CD4-positive, alpha-beta T cell treated with Interleukin-1 beta for 1 hour (primary cell): ENCODE measurements around the gene SLC2A5.

Experiments
- DNase-seq, 2 donors: peaks; one replicate each; pipeline ENCODE4 v3.0.0-alpha.2; 2020 to 2022

Gene SLC2A5

DNA sequence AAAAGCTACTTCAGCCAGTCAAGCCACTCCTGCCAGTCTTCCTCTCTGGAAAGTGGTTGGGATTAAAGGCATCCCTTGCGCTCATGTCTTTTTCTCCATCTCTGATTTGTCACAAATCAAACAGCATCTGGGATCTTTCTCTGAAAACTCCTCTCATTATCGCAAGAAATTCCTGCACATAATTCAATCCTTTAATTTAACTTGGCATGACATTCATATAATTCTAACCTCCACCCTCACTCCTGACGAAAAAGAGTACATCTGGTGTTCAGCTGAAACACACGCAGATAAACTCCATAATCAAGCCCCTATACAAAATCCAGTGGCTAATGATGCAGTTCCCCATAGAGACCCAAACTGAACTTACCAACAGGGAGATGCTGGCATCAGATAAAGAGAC is 19.4 kb upstream of the SLC2A5 start:
- DNase-seq = no peak

DNA sequence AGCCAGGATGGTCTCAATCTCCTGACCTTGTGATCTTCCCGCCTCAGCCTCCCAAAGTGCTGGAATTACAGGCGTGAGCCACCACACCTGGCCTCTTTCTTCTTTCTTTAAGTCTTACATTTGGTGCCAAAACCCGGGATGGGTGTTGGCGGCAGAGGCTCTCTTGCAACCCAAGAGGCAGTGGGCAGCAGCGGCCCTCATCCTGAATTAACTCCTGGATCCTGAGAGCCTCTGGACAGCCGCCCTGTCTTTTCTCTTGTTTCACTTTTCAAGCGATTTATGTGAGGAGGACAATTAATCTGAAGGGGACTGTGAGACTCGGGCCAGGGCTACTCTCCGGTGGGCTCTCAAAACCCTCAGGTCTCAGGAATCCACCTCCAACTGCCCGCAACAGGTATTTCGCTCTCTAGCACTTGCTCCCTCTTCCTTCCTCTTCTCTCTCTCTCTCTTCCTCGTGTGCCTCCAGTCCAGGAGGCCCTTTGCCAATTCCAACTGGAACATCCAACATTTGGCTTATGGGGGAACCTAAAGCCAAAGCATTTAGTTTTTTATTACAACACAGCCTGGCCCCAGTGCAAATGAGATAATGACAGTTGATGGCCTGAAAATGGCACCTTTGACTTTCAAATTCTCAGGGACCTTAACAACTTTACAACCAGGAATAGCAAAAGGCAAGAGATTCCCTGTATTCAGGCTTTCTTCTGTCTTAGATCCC is 18.1 kb upstream of the SLC2A5 start:
- DNase-seq = no peak

DNA sequence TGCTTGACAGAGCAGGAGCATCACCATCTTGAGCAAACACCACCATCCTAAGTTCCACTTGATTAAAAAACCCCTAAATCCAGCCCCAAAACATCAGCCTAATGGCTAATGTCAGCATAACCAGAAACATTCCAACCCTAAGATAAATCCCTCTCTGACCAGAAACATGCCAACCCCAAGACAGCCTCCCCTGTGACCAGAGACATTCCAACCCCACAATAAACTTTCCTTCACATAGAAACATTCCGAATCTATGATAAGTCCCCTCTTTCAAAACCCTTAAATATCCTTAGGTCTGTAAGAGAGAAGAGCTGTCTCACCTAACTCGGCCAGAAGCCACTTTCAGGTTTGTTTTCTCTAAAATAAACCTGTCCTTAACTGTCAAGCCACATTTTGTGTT is 17.4 kb upstream of the SLC2A5 start:
- DNase-seq = no peak

DNA sequence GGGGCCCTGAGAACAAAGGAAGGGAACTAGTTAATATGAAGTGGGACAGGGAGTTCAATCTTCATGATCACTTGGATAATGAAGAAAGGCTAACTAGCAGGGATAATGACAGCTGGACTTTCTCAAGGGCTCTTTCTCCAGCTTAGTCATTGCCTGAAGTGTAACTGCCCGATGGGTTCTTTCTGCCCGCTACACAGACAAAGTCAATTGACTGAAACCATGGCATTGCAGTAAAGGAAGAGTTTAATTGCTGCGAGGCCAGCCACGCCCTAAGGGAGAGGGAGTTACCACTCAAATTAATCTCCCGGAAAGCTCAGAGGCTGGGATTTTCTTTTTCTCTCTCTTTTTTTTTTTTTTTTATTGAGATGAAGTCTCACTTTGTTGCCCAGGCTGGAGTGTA is 16.6 kb upstream of the SLC2A5 start:
- no peak for DNase-seq

DNA sequence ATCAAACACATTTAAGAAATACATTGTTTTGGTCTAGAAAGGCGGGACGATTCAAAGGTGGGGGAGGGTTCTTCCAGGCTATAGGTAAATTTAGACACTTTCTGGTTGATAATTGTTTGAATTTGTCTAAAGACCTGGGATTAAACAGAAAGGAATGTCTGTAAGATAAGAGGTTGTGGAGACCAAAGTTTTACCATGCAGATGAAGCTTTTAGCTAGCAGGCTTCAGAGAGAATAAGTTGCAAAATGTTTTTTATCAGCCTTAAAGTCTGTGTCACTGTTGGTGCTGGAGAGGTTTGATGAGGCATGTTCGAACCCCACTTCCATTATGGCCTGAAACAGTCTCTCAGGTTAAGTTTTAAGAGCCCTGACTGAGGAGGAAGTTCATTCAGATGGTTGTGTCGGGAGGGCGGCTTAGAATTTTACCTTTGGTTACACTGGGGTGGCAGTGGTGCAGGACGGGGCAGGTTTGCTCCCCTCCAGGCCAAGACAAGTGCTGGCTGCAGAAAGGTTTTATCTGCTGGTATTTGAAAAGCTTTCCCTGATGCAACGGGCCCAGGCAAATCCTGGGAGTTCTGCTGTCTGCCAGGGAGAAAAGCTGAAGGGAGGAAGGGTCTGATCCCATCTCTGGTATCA is 16.0 kb upstream of the SLC2A5 start:
- DNase-seq = no peak

DNA sequence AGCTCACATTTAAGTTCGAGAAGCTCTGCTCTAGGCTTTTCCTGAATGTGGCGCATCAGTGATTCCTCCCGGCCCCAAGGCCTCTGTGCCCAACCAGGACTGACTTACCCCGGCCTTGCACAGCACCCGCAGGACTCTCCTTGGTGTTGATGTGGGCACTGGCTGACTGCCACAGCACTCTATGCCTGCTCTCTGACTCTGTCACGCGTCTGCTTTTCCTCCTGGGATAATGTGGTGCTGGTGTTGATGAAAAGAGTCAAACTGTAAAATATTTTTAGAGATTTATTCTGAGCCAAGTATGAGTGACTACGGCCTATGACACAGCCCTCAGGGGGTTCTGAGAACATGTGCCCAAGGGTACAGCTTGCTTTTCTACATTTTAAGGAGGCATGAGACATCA is 15.5 kb upstream of the SLC2A5 start:
- no peak for DNase-seq

DNA sequence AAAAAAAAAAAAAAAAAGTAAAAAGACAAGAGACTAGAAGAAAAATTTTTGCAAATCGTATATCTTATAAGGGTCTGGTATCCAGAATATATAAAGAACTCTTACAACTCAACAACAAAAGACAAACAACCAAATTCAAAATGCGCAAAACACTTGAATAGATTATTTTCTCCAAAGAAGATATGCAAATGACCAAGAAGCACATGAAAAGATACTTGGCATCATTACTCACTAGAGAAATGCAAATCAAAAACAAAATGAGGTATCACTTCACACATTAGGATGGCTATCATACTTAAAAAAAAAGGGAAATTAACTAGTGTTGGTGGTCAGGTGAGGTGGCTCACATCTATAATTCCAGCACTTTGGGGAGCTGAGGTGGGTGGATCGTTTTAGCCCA is 12.0 kb upstream of the SLC2A5 start:
- no peak for DNase-seq

DNA sequence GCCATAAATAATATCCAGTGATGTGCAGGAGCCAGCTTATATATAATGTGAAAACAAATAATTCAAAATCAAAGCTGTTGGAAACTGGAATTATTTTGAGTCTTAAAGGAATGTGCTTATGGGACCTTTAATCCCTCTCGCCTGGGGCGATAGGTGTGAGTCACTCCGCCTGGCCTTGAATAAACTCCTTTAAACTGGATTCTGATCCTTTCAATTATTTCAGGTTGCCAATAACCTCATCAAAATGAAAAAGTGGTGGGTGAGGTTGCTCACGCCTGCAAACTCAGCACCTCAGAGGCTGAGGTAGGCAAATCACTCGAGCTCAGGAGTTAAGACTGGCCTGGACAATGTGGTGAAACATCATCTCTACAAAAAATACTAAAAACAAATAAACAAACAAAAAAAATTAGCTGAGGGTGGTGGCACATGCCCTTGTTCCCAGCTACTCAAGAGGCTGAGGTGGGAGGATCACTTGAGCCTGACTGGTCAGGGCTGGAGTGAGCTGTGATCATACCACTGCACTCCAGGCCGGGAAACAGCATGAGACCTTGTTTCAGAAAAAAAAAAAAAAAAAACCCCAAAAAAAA is 11.4 kb upstream of the SLC2A5 start:
- no peak for DNase-seq

DNA sequence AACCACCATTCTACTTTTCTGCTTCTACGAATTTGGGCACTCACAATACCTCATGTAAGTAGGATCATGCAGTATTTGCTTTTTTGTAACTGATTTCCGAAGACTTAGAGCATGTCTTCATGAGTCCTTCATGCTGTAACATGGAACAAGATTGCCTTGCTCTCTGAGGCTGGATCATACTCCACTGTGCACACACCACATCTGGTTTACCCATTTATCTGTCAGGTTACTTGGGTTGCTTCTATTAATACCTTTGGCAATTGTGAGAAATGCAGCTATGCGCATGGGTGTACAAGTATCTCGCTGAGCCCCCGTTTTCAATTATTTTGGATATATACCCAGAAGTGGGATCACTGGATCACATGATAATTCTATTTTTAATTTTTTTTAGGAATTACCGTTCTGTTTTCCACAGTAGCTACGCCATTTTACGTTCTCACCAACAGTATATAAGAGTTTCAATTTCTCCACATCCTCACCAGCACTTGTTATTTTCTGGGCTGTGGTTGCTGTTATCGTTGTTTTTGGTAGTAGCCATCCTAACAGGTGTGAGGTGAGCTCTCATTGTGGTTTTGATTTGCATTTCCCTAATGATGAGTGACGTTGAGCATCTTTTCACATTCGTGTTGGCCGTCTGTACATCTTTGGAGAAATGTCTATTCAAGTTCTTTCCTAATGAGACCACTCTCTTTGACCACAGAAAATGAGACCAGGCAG is 10.7 kb upstream of the SLC2A5 start:
- no peak for DNase-seq

DNA sequence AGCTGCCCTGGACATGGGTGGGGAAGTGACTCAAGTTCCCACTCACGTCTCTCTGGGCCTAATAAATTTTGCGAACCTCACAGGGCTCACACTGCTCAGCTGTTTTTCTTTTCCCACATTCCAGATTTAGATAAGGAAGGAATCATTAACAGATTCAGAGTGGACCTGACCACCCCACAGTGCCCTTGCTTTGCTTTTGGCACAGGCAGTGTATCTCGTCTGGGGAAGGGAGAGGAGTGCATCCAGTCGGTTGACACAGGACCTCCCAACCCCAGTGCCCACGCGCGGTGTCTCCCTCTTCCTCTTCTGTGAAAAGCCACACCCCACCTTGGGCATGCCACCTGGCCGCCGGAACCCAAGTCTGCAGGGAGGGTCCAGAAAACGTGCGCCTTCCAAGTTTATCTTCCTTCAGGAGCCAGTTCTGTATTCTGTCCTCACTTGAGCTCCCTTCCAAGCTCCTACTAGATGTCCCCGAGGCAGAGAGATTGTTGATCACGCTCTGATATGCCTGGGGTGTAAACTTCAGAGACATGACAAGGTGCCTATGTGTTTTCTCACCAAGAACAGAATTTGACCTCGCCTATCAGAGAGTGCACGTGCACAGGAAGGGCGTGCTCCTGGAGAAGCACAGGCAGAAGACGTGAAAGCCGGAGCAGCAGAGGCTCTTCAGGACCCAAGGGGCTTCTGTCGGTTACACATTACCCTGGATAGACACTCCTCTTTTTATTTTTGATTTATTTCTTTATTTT is 9.5 kb upstream of the SLC2A5 start:
- no peak for DNase-seq

DNA sequence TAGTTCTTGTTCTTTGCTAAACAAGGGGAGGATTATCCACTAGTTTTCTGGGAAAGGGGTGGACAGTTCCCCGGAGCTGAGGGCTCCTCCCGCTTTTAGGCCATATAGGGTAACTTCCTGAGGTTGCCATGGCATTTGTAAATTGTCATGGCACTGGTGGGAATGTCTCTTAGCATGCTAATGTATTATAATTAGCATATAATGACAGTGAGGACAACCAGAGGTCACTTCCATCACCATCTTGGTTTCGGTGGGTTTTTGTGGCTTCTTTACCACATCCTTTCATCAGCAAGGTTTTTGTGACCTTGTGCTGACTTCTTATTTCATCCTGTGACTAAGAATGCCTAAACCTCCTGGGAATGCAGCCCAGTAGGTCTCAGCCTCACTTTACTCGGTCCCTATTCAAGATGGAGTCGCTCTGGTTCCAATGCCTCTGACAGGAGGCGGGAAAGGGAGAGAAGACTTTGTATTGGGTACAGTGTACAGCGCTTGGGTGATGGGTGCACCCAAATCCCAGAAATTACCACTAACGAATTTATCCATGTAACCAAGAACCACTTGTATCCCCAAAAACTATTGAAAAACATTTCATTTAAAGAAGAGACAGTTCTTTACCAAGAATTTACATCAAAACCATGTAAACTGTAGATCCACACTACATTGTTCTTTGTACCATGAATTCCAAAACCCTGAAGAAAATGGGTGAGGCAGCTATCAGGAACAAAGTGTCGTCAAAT is 8.7 kb upstream of the SLC2A5 start:
- DNase-seq = peak in 1 of 2 donors; percentile 6

DNA sequence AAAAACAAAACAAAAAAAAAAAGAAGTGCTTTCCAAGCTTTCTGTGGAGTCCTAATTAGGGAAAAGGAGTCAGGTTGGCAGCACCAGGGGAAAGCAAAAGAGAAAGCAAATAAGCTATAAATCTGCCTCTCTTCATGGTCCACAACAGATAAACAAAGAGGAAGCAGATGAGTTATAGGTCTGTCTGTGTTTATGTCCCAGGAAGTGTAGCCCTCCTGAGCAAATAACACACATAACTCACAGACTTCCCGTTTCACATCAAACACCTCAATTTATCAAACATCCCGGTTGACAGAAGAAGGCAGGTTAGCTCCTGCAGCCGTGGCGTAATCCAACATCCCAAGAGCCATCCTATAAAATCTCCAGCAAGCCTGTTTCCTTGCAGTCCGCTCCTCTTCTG is 5.6 kb upstream of the SLC2A5 start:
- DNase-seq = no peak

DNA sequence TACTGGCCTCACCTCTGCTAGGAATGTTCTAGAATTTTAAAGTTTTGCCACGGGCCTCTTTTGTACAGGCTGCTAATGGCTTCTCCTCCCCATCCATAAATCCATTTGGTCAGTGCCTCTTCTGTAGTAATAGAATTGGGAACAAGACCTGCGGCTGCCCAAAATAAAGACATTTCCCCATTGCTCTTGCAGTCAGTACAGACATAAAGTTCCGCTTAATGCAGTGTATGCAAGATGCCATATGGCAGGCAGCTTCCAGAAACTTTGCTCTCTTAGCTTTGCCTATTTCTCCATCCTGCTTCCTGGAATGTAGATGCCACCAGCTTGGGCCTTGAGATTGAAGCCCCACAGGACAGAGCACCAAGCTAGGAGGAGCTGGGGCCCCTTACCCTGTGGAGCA is 3.7 kb upstream of the SLC2A5 start:
- DNase-seq = no peak

DNA sequence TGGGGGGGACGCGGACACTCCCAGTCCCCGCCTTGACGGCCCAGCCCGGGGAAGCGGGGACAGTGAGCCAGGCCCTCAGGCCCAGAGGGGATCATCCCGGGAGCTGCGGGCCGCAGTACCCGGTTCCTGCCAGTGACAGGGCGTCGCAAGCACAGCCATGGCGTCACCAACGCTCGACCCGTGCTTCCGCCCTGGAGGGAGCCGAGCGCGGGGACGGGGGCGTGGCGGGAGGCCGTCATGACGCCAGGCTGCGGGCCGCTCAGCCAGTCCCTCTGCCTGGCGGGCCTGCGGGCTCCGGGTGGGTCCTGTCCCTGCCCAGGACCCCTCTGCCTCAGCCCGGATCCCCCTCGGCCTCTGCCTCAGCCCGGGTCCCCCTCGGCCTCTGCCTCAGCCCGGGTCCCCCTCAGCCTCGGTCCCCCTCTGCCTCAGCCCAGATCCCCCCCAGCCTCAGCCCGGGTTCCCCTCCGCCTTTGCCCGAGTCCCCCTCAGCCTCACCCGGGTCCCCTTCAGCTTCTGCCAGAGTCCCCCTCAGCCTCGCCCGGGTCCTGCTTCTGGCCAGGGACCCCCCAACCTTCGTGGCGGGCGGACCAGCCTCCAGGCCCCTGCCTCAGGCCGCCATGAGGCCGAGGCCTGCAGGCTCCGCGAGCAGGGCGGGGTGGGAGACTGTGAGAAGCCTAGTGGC is 2.3 kb upstream of the SLC2A5 start:
- no peak for DNase-seq

DNA sequence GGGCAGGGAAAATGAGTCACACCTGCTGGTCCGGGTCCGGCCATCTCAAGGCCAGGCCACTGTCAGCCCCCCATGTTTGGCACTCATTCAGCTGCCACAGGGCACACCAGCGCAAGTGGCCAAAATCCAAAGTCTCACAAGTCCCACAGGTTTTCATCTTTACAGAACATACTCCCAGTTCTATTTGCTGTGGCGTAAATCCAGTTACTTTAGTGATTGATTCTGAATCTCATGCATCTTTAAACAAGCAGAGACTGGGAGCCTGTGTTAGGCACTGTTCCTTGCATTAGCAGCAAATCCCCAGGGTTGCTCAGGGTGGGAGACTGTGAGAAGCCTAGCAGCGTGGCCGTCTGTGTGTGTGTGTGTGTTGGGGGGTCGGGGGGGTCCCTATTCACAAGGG is 1.1 kb upstream of the SLC2A5 start:
- no peak for DNase-seq

DNA sequence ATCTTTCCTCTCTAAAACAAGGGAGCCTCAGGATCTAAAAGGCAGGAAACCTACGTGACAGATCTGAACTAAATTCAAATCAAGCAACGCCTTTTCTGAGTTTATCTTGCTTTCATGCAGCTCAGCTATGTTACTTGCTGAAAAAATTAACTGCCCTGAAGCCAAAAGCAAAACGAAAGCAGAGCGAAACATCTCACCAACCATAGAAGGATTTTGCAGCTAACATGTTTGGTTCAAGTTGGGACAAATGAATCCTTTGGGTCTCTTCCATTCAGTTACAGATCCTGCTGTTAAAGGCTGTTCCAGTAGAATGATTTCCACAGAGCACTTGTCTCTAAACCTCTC is 482 bp downstream of the SLC2A5 start:
- no peak for DNase-seq

DNA sequence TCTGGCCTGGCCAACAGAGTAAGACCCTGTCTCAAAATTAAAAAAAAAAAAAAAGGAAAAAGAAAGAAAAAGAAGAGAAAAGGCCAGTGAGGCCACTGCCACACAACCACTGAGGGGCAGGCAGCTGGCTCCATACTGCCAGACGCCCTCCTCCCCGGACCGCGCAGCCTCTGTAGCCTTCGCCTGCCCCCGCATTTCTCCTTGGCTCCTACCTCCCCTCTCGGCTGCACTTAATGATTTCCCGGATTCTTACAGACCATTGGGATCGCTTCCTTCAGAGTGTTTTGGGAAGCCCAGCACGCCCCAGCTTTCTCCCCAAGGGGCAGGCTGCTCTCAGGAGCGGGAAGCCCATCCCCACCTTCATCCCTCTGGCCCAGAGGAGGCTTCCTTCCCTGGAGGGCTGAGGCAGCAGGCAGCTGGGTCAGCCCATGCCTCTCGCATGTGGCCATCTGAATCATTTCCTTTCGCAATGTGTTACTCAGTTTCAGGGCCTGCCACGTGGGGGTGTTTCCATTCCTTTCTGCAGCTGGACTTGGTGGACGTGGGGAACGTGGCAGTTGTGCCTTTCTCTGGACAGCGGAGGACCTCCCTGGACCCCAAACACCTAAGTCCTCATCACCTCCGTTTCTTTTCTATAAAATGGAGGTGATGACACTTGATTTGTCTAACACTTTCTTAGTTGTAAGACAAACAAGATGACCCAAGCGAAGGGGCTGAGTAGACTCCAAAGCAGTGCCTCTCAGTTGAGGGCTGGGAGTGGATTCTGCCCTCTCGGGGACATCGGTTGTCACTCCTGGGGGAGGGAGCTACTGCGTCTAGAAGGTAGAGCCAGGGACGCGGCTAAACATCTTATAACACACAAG is 2.3 kb downstream of the SLC2A5 start:
- peak in 1 of 2 donors; percentile 54 for DNase-seq

DNA sequence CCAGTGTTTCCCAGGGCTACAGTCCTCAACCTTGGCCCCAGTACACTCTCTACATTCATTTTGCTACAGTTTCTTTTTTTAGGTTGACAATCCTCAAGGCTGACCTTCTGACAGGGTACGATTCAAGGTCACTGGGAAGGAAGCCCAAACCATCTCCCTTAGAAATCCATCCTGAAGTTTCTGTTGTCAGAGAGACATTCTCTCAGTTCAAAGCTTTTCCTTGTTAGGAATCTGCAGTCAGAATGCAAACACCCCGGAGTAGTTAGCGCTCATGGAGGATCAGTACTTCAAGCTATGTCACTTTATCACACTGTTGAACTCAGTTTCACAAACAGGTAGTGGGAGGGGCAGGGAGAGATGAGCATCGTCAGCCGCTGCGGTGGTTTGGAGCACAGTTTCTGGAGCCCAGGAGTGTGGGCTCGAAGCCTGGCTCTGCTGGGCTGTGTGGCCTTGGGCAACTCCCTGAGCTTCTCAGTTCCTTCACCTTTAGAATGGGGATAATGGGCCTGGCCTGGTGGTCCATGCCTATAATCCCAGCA is 4.2 kb downstream of the SLC2A5 start:
- DNase-seq = no peak

DNA sequence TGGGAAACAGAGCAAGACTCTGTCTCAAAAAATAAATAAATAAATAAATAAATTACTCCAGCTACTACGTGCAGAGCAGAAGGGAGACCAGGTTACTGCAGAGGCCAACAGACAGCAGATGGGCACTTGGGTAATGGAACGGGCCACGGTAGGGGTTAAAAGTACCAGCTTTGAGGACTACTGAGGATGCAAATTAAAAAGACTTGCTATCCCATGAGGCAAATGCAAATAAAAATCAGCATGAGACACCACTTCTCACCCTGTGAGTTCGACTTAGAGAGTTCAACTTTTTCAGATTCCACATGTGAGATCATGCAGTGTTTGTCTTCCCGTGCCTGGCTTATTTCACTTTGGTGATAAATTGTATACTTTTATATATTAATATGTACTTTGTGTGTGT is 6.6 kb downstream of the SLC2A5 start:
- DNase-seq = no peak

DNA sequence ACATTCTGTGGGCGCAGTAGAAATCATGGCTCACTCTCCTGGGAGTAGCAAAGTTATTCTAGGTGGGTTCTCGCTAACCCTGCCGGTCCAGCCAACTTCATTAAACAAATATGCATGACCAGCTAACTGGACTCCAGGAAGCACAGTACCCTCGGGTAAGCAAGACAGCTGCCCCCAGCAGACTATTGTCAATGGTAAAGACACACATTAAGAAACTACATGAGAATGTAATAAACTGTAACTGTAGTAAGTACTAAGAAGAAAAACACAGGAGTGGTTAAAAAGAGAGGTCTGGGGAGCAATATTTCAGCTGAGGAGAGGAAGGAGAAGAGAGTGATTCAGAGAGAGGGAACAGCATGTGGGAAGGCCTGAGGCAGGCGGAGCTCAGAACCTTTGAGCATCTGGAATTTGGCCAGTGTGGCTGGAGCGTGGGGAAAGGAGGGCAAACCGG is 7.4 kb downstream of the SLC2A5 start:
- no peak for DNase-seq
